ENCODE data around the gene ABLIM2. TPM values are rescaled to one million over a fixed set of nuclear protein-coding genes. Genes with fewer than 3 reads are reported as not detected.

Gene ABLIM2
- total RNA-seq, 1 experiment from 2014 or later: 6.1 TPM

DNA sequence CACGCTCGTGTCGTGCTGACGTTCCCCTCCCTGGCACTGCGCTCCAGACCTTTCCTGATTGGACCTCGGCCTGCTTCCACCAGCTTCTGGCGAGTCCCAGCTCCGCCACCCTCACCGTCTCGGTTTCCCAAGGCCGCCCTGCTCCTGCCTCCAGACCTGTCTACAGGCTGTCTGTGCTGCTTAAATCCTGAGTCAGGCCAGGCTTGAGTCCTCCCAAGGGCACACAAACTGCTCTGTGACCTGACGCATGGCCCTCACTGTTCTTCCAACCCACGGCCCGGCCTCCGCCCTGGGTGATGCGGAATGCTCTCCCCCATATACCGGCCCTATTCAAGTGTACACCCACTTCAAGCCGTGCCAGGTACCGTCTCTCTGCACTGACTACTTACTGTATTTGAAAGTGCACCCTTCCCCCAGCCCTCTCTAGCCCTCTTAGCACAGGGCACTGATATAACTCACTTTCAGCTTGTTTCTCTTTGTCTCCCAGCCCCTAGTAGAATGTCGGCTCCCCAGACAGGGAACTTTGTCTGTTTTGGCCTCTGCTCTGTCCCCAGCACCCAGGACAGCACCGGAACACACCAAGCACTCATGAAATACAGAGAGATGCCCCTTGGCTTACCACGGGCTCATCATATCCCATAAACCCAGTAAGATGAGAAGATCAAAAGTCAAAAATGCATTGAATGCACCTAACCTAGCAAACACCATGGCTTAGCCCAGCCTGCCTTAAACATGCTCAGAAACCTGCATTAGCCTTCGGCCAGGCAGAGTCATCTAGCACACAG is 155.9 kb downstream of the ABLIM2 start:
- DNase-seq (ENCODE audit: low read depth, low spot score) (no peak), ATAC-seq (no peak)
- ChIA-PET RAD21 (ENCODE audit: low non-redundant PET in 1 of 2, low total read pairs in 2 of 2, uncharacterized antibody in 2 of 2, unreplicated experiment in 2 of 2) (no interaction called here), CTCF (no interaction called here), POLR2A (no interaction called here)
- Histone ChIP-seq H2AFZ (ENCODE audit: low read depth, low read length, poor library complexity, severe bottlenecking) (no peak overlapping the region), H3K27ac (ENCODE audit: low read depth, low read length) (no peak overlapping the region), H3K4me3 (replicated peaks in 1 of 2; ENCODE audit: low read depth in 1 of 2, low read length in 2 of 2) (no peak overlapping the region), H4K20me1 (ENCODE audit: insufficient read depth) (no peaks in the 10 kb centered on the region), H3K9me2 (ENCODE audit: insufficient read depth) (no peaks in the 10 kb centered on the region), H3K27me3 (ENCODE audit: insufficient read depth, low read length) (no peaks in the 10 kb centered on the region), H3K9me3 (ENCODE audit: control insufficient read depth in 1 of 2, insufficient read depth in 1 of 2, low read depth in 1 of 2, low read length in 2 of 2) (no peaks in the 10 kb centered on the region), H3K9ac (ENCODE audit: low read length) (no peak overlapping the region), H3K4me2 (ENCODE audit: low read length) (no peak overlapping the region), H3K36me3 (ENCODE audit: control insufficient read depth in 1 of 2, insufficient read depth in 2 of 2, low read length in 2 of 2) (no peaks in the 10 kb centered on the region), H3K79me2 (ENCODE audit: insufficient read depth, low read length) (no peaks in the 10 kb centered on the region), H3K4me1 (ENCODE audit: control insufficient read depth in 1 of 2, insufficient read depth in 2 of 2, low read length in 2 of 2) (no peaks in the 10 kb centered on the region)
- intact Hi-C loops (cut with micrococcal nuclease): no loop called here
- no TSS peak for BruUV-seq (replicated peaks)
- TF ChIP-seq POLR2A (IDR thresholded peaks at IDR 0.05; ENCODE audit: borderline replicate concordance, extremely low read depth, insufficient read depth, insufficient read length): no peak

DNA sequence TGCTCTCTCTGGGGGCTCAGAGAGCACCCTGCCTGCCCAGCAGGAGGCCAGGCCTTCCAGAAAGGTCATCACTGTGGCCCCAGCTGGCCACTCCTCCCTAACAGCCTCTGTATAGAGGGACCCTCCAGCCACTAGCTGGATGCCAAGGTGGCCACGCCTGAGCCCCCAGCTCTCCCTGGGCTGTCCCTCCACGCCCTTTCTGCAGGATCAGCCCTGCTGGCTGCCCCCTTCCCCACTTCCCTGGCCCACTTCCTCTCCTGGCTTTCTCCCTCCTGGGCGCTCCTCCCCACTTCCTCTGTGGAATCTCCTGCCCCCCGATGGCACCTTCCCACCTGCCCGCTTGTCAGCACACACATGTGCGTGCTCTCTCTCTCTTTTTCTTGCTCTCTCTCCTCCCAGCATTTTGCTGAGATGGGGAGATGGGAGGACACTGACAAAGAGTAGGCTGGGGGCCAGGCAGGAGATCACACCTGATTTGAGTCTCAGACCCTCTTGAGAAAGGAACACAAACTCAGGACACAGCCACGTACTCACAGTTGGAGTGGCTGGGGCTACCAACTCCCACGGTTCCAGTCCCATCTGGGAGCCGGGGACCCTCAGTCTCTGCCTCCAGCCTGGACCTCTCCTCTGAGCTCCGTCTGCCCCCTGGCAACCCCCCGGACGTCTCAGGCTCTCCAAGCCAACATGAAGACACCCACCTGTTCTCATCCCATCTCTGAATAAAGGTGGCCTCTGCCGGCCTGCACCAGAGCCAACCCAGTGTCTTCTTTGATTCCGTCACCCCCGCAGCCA is 156.9 kb downstream of the ABLIM2 start:
- no peak for ATAC-seq
- no peak overlapping the region for H2AFZ ChIP-seq (ENCODE audit: low read depth, low read length, poor library complexity, severe bottlenecking)
- BruUV-seq (replicated peaks): no TSS peak
- TF ChIP-seq SRF (IDR thresholded peaks at IDR 0.05; ENCODE audit: low read depth): no peak
- TF ChIP-seq ZNF274 (IDR thresholded peaks at IDR 0.05; ENCODE audit: low read depth, low read length): no peak
- TF ChIP-seq, protein P1, sequence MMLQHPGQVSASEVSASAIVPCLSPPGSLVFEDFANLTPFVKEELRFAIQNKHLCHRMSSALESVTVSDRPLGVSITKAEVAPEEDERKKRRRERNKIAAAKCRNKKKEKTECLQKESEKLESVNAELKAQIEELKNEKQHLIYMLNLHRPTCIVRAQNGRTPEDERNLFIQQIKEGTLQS (IDR thresholded peaks at IDR 0.05): no peak
- no peak for TF ChIP-seq CEBPB (IDR thresholded peaks at IDR 0.05; ENCODE audit: low read depth)
- no peak for TF ChIP-seq SP1 (IDR thresholded peaks at IDR 0.05; ENCODE audit: low read depth)
- TF ChIP-seq, protein P2, sequence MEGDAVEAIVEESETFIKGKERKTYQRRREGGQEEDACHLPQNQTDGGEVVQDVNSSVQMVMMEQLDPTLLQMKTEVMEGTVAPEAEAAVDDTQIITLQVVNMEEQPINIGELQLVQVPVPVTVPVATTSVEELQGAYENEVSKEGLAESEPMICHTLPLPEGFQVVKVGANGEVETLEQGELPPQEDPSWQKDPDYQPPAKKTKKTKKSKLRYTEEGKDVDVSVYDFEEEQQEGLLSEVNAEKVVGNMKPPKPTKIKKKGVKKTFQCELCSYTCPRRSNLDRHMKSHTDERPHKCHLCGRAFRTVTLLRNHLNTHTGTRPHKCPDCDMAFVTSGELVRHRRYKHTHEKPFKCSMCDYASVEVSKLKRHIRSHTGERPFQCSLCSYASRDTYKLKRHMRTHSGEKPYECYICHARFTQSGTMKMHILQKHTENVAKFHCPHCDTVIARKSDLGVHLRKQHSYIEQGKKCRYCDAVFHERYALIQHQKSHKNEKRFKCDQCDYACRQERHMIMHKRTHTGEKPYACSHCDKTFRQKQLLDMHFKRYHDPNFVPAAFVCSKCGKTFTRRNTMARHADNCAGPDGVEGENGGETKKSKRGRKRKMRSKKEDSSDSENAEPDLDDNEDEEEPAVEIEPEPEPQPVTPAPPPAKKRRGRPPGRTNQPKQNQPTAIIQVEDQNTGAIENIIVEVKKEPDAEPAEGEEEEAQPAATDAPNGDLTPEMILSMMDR (IDR thresholded peaks at IDR 0.05 in 2 of 3, conservative IDR thresholded peaks at IDR 0.05 in 1 of 3; ENCODE audit: borderline replicate concordance in 1 of 3, insufficient read depth in 1 of 3, low read depth in 2 of 3, low read length in 2 of 3): no peak
- no peak for TF ChIP-seq RAD21 (IDR thresholded peaks at IDR 0.05; ENCODE audit: low read depth)
- TF ChIP-seq FOSL1 (IDR thresholded peaks at IDR 0.05; ENCODE audit: low read depth): no peak
- no peak for TF ChIP-seq ELF1 (IDR thresholded peaks at IDR 0.05; ENCODE audit: borderline replicate concordance, low read depth)
- TF ChIP-seq TCF7L2 (IDR thresholded peaks at IDR 0.05; ENCODE audit: borderline replicate concordance, extremely low read depth, insufficient read depth, insufficient read length): no peak
- no peak for TF ChIP-seq ZBTB33 (IDR thresholded peaks at IDR 0.05; ENCODE audit: extremely low read depth, insufficient replicate concordance, low read length)
- TF ChIP-seq POLR2A (IDR thresholded peaks at IDR 0.05; ENCODE audit: borderline replicate concordance, extremely low read depth, insufficient read depth, insufficient read length): no peak
- TF ChIP-seq JUND (IDR thresholded peaks at IDR 0.05): no peak
- TF ChIP-seq MAX (IDR thresholded peaks at IDR 0.05): no peak
- no peak for TF ChIP-seq POLR2AphosphoS5 (IDR thresholded peaks at IDR 0.05; ENCODE audit: low read depth, low read length)

More for the DNA sequence above, 156.9 kb downstream of the ABLIM2 start:
- Histone ChIP-seq H3K27me3 (ENCODE audit: insufficient read depth, low read length) (no peaks in the 10 kb centered on the region), H3K9me3 (ENCODE audit: control insufficient read depth in 1 of 2, insufficient read depth in 1 of 2, low read depth in 1 of 2, low read length in 2 of 2) (no peaks in the 10 kb centered on the region), H3K9ac (ENCODE audit: low read length) (no peak overlapping the region), H3K4me3 (replicated peaks in 1 of 2; ENCODE audit: low read depth in 1 of 2, low read length in 2 of 2) (no peak overlapping the region), H4K20me1 (ENCODE audit: insufficient read depth) (no peaks in the 10 kb centered on the region), H3K36me3 (ENCODE audit: control insufficient read depth in 1 of 2, insufficient read depth in 2 of 2, low read length in 2 of 2) (no peaks in the 10 kb centered on the region), H3K4me2 (ENCODE audit: low read length) (no peak overlapping the region), H3K9me2 (ENCODE audit: insufficient read depth) (no peaks in the 10 kb centered on the region), H3K27ac (ENCODE audit: low read depth, low read length) (no peak overlapping the region), H3K79me2 (ENCODE audit: insufficient read depth, low read length) (no peaks in the 10 kb centered on the region), H3K4me1 (ENCODE audit: control insufficient read depth in 1 of 2, insufficient read depth in 2 of 2, low read length in 2 of 2) (no peaks in the 10 kb centered on the region)
- CTCF ChIA-PET: no interaction called here
- POLR2A ChIA-PET: no interaction called here
- DNase-seq (ENCODE audit: low read depth, low spot score): no peak
- RAD21 ChIA-PET (ENCODE audit: low non-redundant PET in 1 of 2, low total read pairs in 2 of 2, uncharacterized antibody in 2 of 2, unreplicated experiment in 2 of 2): no interaction called here
- intact Hi-C loops (cut with micrococcal nuclease): no loop called here
